AG09319 (cell line): ENCODE data around the gene GTF3C4.

ENCODE experiments used
- DNase-seq: peaks from one replicate; pipeline ENCODE4 v3.0.0-alpha.2; 2010; ENCODE audit warnings: low read depth; ENCODE audit errors: extremely low read depth
- CTCF ChIP-seq: IDR thresholded peaks from 2 replicates; pipeline ENCODE4 v1.5.1; 2011; ENCODE audit warnings: low read depth, mild to moderate bottlenecking, inconsistent platforms, low read length, moderate library complexity

The GTF3C4 gene

GRCh38 chr9:132646726-132647125 is 23.5 kb upstream of the GTF3C4 start:
- TF ChIP-seq CTCF, result no peak
- no peak for DNase-seq

- TF ChIP-seq CTCF, result no peak
- DNase-seq, result peak; percentile 80
Observed at GRCh38 chr9:132647355-132647754, 22.9 kb upstream of the GTF3C4 start.

- no peak for DNase-seq
- no peak for TF ChIP-seq CTCF
Observed at GRCh38 chr9:132647806-132648205, 22.5 kb upstream of the GTF3C4 start.

GRCh38 chr9:132648283-132648682 is 22.0 kb upstream of the GTF3C4 start:
- no peak for DNase-seq
- TF ChIP-seq CTCF, result no peak

- no peak for TF ChIP-seq CTCF
- DNase-seq, result no peak
Observed at GRCh38 chr9:132648685-132649084, 21.6 kb upstream of the GTF3C4 start.

- DNase-seq, result peak; percentile 57
- TF ChIP-seq CTCF, result peak; percentile 63
Observed at GRCh38 chr9:132651259-132651658, 19.0 kb upstream of the GTF3C4 start.

- no peak for TF ChIP-seq CTCF
- no peak for DNase-seq
Observed at GRCh38 chr9:132656299-132656698, 14.0 kb upstream of the GTF3C4 start.
